Measurements from ENCODE around the gene MAP7D1.
A peak's percentile ranks its signal among the peaks of the same experiment; 100 is the strongest.

Gene MAP7D1

DNA sequence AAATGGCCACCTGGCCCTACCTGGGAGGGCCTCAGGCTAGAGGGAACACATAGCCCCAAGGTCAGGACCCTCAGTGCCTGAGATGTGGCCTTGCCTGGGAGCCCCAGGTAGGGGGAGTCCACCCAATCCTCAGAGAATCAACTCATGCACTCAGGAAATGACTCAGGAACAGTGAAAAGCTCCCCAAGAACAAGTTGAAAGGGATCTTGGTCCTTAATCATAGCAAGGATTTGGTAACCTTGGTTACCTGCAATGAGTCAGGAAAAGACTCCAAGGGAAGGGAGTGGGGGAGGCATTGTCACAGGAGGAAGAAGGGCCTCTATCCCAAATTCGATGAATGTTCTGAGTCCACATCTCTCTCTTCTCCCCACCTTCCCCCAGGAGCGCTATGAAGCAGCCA, 17.0 kb downstream of the MAP7D1 start:
- no peak overlapping the region for H2AFZ ChIP-seq (ENCODE audit: low read depth)
- no peaks in the 10 kb centered on the region; the same call in 1 of the 2 replicates for H3K36me3 ChIP-seq (ENCODE audit: insufficient read depth)
- no peaks in the 10 kb centered on the region for H3K27me3 ChIP-seq (ENCODE audit: insufficient read depth, low read depth)
- H3K4me2 ChIP-seq = no peak overlapping the region
- H3K79me2 ChIP-seq (ENCODE audit: insufficient read depth, low read depth) = peaks cover 3% of the 10 kb centered on the region; the same call in 1 of the 2 replicates
- no peak overlapping the region for H3K27ac ChIP-seq
- H3K4me1 ChIP-seq (ENCODE audit: low read depth, poor library complexity, severe bottlenecking) = peaks cover 19% of the 10 kb centered on the region
- no peak overlapping the region for H3K9ac ChIP-seq
- H4K20me1 ChIP-seq (ENCODE audit: insufficient read depth) = no peaks in the 10 kb centered on the region
- TF ChIP-seq, protein P1, sequence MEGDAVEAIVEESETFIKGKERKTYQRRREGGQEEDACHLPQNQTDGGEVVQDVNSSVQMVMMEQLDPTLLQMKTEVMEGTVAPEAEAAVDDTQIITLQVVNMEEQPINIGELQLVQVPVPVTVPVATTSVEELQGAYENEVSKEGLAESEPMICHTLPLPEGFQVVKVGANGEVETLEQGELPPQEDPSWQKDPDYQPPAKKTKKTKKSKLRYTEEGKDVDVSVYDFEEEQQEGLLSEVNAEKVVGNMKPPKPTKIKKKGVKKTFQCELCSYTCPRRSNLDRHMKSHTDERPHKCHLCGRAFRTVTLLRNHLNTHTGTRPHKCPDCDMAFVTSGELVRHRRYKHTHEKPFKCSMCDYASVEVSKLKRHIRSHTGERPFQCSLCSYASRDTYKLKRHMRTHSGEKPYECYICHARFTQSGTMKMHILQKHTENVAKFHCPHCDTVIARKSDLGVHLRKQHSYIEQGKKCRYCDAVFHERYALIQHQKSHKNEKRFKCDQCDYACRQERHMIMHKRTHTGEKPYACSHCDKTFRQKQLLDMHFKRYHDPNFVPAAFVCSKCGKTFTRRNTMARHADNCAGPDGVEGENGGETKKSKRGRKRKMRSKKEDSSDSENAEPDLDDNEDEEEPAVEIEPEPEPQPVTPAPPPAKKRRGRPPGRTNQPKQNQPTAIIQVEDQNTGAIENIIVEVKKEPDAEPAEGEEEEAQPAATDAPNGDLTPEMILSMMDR (conservative IDR thresholded peaks at IDR 0.05; ENCODE audit: low read depth, low read length) = no peak
- no peak overlapping the region for H3K4me3 ChIP-seq (IDR thresholded peaks at IDR 0.05; ENCODE audit: insufficient read depth, low read depth, low read length)

DNA sequence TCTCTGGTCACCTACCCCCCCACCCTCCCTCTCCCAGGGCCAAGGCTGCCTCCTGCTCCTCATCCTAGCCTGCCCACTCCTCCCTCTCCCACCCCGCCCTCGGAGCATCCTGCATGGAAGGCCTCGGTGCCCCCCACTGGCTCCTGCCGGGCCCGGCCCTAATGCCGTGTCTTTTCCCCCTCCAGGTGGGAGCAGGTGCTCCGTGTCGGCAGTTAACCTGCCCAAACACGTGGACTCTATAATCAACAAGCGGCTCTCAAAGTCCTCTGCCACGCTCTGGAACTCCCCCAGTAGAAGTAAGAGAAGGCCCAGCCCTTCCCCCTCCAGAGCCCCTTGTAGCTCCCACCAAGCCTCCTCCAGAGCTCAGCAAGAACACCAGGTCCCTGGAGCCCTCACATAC, 18.8 kb downstream of the MAP7D1 start:
- H2AFZ ChIP-seq (ENCODE audit: low read depth) = no peak overlapping the region
- H4K20me1 ChIP-seq (ENCODE audit: insufficient read depth) = no peaks in the 10 kb centered on the region
- no peak overlapping the region for H3K4me3 ChIP-seq (IDR thresholded peaks at IDR 0.05; ENCODE audit: insufficient read depth, low read depth, low read length)
- H3K27ac ChIP-seq = peak overlapping the region; percentile 52
- peaks cover 3% of the 10 kb centered on the region; the same call in 1 of the 2 replicates for H3K79me2 ChIP-seq (ENCODE audit: insufficient read depth, low read depth)
- peak overlapping the region; percentile 36; the same call in 1 of the 2 replicates for H3K4me2 ChIP-seq
- TF ChIP-seq, protein P1 (conservative IDR thresholded peaks at IDR 0.05; ENCODE audit: low read depth, low read length) = no peak
- H3K9ac ChIP-seq = no peak overlapping the region
- H3K36me3 ChIP-seq (ENCODE audit: insufficient read depth) = no peaks in the 10 kb centered on the region; the same call in 1 of the 2 replicates
- no peaks in the 10 kb centered on the region for H3K27me3 ChIP-seq (ENCODE audit: insufficient read depth, low read depth)
- H3K4me1 ChIP-seq (ENCODE audit: low read depth, poor library complexity, severe bottlenecking) = peaks cover 19% of the 10 kb centered on the region

DNA sequence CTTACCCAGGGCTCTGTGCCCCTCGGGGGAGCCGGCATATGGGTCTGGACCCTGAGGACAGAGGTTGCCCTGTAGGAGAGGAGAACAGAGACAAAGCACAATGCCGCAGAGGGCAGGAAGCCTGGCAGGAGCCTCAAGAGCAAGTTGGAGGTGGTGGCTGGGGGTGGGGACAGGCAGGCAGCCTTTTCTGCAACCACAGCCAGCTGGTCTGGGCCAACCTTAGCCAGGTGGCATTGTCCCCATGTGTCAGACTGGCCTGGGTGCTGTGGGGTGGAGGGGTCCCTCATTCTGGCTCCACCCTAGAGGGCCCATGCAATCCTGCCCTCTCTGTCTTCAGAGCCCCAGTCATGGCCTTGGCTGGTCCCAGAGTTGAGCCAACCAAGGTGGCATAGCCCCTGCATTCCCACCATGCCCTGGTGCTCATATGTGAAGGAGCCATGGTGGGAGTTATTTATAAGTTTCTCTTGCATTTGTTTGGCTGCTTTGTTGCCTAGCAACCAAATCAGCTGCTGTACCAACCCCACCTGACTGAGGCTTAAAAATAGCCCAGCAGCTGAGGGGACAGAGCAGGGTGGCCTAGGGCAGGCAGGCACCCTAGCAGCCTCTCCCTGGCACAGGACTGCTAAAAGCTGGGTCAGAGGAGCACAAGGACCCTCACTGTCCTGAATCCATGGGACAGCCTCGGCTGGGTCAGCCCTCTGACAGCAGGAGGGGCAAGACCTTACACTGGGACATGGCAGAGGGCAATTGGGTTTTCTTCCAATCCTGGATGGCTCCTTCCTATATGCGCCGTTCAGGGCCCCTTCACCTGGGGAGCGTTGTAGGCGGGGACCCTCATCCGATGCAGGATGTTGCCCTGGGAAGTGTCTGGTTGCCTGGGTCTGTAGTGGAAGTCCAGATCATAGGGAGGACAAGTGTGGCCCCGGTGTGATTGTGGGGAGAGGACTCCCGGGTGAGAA, 19.5 kb downstream of the MAP7D1 start:
- Histone ChIP-seq H3K36me3 (ENCODE audit: insufficient read depth) (no peaks in the 10 kb centered on the region; the same call in 1 of the 2 replicates), H3K4me3 (IDR thresholded peaks at IDR 0.05; ENCODE audit: insufficient read depth, low read depth, low read length) (no peak overlapping the region)

DNA sequence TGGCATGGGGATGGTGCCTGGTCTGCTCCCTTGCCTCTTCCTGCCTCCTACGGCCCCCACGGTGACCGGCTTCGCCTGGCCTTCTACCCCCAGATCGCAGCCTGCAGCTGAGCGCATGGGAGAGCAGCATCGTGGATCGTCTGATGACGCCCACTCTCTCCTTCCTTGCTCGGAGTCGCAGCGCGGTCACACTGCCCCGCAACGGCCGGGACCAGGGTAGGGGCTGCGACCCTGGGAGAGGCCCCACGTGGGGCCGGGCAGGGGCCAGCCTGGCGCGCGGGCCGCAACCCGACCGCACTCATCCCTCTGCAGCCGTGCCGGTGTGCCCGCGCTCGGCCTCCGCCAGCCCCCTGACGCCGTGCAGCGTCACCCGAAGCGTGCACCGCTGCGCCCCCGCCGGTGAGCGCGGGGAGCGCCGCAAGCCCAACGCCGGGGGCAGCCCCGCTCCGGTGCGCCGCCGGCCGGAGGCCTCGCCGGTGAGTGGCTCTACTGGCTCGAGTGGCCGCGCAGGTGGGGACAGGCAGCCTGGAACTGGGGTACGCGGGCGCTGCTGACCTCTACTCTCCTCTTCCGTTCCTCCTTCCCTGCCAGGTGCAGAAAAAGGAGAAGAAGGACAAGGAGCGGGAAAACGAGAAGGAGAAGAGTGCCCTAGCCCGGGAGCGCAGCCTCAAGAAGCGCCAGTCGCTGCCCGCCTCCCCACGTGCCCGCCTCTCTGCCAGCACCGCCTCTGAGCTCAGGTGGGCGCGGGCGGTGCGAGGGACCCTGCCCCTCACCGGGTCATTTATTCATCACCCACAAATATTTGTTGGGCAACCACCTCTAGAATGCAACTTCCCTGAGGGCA, 20.4 kb downstream of the MAP7D1 start:
- TF ChIP-seq, protein P1 (conservative IDR thresholded peaks at IDR 0.05; ENCODE audit: low read depth, low read length) = no peak
- peaks cover 19% of the 10 kb centered on the region for H3K4me1 ChIP-seq (ENCODE audit: low read depth, poor library complexity, severe bottlenecking)

More for the DNA sequence above, 19.5 kb downstream of the MAP7D1 start:
- H4K20me1 ChIP-seq (ENCODE audit: insufficient read depth) = no peaks in the 10 kb centered on the region
- peak overlapping the region; percentile 52 for H3K27ac ChIP-seq
- no peaks in the 10 kb centered on the region for H3K27me3 ChIP-seq (ENCODE audit: insufficient read depth, low read depth)
- peak overlapping the region; percentile 36; the same call in 1 of the 2 replicates for H3K4me2 ChIP-seq
- H3K79me2 ChIP-seq (ENCODE audit: insufficient read depth, low read depth) = peaks cover 1% of the 10 kb centered on the region; the same call in 1 of the 2 replicates
- H2AFZ ChIP-seq (ENCODE audit: low read depth) = no peak overlapping the region
- H3K9ac ChIP-seq = no peak overlapping the region
- TF ChIP-seq, protein P1 (conservative IDR thresholded peaks at IDR 0.05; ENCODE audit: low read depth, low read length) = no peak
- peaks cover 19% of the 10 kb centered on the region for H3K4me1 ChIP-seq (ENCODE audit: low read depth, poor library complexity, severe bottlenecking)

More for the DNA sequence above, 20.4 kb downstream of the MAP7D1 start:
- no peaks in the 10 kb centered on the region for H3K27me3 ChIP-seq (ENCODE audit: insufficient read depth, low read depth)
- H2AFZ ChIP-seq (ENCODE audit: low read depth) = no peak overlapping the region
- H3K27ac ChIP-seq = no peak overlapping the region
- no peaks in the 10 kb centered on the region; the same call in 1 of the 2 replicates for H3K79me2 ChIP-seq (ENCODE audit: insufficient read depth, low read depth)
- no peaks in the 10 kb centered on the region; the same call in 1 of the 2 replicates for H3K36me3 ChIP-seq (ENCODE audit: insufficient read depth)
- no peak overlapping the region for H3K4me3 ChIP-seq (IDR thresholded peaks at IDR 0.05; ENCODE audit: insufficient read depth, low read depth, low read length)
- no peak overlapping the region for H3K9ac ChIP-seq
- no peak overlapping the region for H3K4me2 ChIP-seq
- H4K20me1 ChIP-seq (ENCODE audit: insufficient read depth) = no peaks in the 10 kb centered on the region

Data from KMS-11 (cell line).